ENCODE results near the gene EVA1A. TPM values are rescaled to one million over a fixed set of nuclear protein-coding genes. Genes with fewer than 3 reads are reported as not detected.

Gene EVA1A
- total and polyA plus RNA-seq, 2 of the 8 experiments (the other 6 are each of a cell fraction or from before 2014, with no cell fraction given): 2.4 to 4.3 TPM

GRCh38 chr2:75570024-75570947 lies 9.5 kb upstream of the EVA1A start (continued):
- TF ChIP-seq CHD7 (IDR thresholded peaks at IDR 0.05; ENCODE audit: insufficient replicate concordance, low read length) (no peak), KDM5A (IDR thresholded peaks at IDR 0.05; ENCODE audit: low read length) (no peak), CBX8 (IDR thresholded peaks at IDR 0.05; ENCODE audit: borderline replicate concordance, low read depth, low read length) (no peak), YY1 (IDR thresholded peaks at IDR 0.05; ENCODE audit: low read depth, low read length) (no peak), CHD1 (IDR thresholded peaks at IDR 0.05; ENCODE audit: low read depth, low read length) (no peak), GABPA (IDR thresholded peaks at IDR 0.05; ENCODE audit: borderline replicate concordance, insufficient read depth, low read length) (no peak), HDAC2 (IDR thresholded peaks at IDR 0.05; ENCODE audit: borderline replicate concordance in 1 of 2, low read depth in 2 of 2, low read length in 2 of 2) (no peak), USF2 (IDR thresholded peaks at IDR 0.05; ENCODE audit: low read length) (no peak)

Measured in H1 (cell line).